ENCODE data around the gene SLC25A30.
"Not testable (repeated sequence)": the region's sequence is repeated elsewhere in the genome, so short reads cannot be mapped to it uniquely, and the experiment has no call there.

Gene SLC25A30

GRCh38 chr13:45364876-45365557 is 53.2 kb downstream of the SLC25A30 start:
- no peak for DNase-seq

GRCh38 chr13:45362939-45363338 is 55.2 kb downstream of the SLC25A30 start:
- no peak for DNase-seq

GRCh38 chr13:45361596-45362206 is 56.5 kb downstream of the SLC25A30 start:
- no peak for DNase-seq

- DNase-seq = no peak
Measured at GRCh38 chr13:45356966-45357672, 61.1 kb downstream of the SLC25A30 start.

- DNase-seq = no peak
Measured at GRCh38 chr13:45353895-45354294, 64.3 kb downstream of the SLC25A30 start.

GRCh38 chr13:45352031-45352430 is 66.1 kb downstream of the SLC25A30 start:
- DNase-seq = no peak

GRCh38 chr13:45350152-45350551 is 68.0 kb downstream of the SLC25A30 start:
- DNase-seq = no peak

GRCh38 chr13:45349438-45349837 is 68.7 kb downstream of the SLC25A30 start:
- DNase-seq = peak; percentile 81 to 87

- not testable (repeated sequence) for DNase-seq
Measured at GRCh38 chr13:45344064-45344463, 74.1 kb downstream of the SLC25A30 start.
